IMR-90 (cell line): Measurements from ENCODE around the gene WDFY2. TPM values are rescaled to one million over a fixed set of nuclear protein-coding genes. Genes with fewer than 3 reads are reported as not detected.

ENCODE experiments used
- ATAC-seq: fragments of 200-7000 bp; cut with Tn5 transposase; 2 replicates; pipeline ENCODE4 v1.9.1; 2020; ENCODE audit warnings: low read depth, mild to moderate bottlenecking, moderate library complexity
- BruUV-seq: library from RNA; stranded (reverse); fragments of 400-500 nt; replicated peaks from 2 replicates; lab custom pipeline; 2021; lab: Mats Ljungman, UMichigan
- CTCF ChIA-PET: fragments of 300-600 bp; formaldehyde crosslinking; extraction: SDS; loops from one replicate; lab custom pipeline; 2021; ENCODE audit warnings: antibody characterized with exemption; lab: Yijun Ruan, JAX
- POLR2A ChIA-PET: fragments of 300-600 bp; sonication (Branson Sonifier 250); formaldehyde crosslinking; loops from one replicate; lab custom pipeline; 2022; ENCODE audit warnings: antibody characterized with exemption; ENCODE audit not compliant: unreplicated experiment; lab: Charles Lee
- DNase-seq: peaks from one replicate; pipeline ENCODE4 v3.0.0; 2013
- H2AFZ ChIP-seq: replicated peaks from 2 replicates; pipeline ENCODE3; 2013; ENCODE audit warnings: low read length, mild to moderate bottlenecking; ENCODE audit not compliant: poor library complexity
- H2AK5ac ChIP-seq: 2 replicates; pipeline ENCODE4 v1.6.1; 2013; ENCODE audit warnings: low read depth, low read length, inconsistent platforms
- H2AK9ac ChIP-seq: replicated peaks from 2 replicates; pipeline ENCODE3; 2013; ENCODE audit warnings: mild to moderate bottlenecking, low read depth, low read length, moderate library complexity; ENCODE audit not compliant: poor library complexity
- H2BK120ac ChIP-seq: 2 replicates; pipeline ENCODE4 v1.6.1; 2013; ENCODE audit warnings: low read depth, low read length, inconsistent platforms
- H2BK15ac ChIP-seq: 3 replicates; pipeline ENCODE4 v1.6.1; 2013; ENCODE audit warnings: low read depth, low read length, inconsistent platforms
- H2BK20ac ChIP-seq: 2 replicates; pipeline ENCODE4 v1.6.1; 2013; ENCODE audit warnings: low read depth, mild to moderate bottlenecking, inconsistent platforms, low read length, moderate library complexity
- H2BK5ac ChIP-seq: 2 replicates; pipeline ENCODE4 v1.6.1; 2013; ENCODE audit warnings: mild to moderate bottlenecking, low read depth, low read length, inconsistent platforms; ENCODE audit not compliant: poor library complexity, severe bottlenecking
- H3K14ac ChIP-seq: replicated peaks from 2 replicates; pipeline ENCODE4 v1.6.1; 2013; ENCODE audit warnings: low read depth, low read length, inconsistent platforms
- H3K18ac ChIP-seq: 2 replicates; pipeline ENCODE4 v1.6.1; 2013; ENCODE audit warnings: low read depth, low read length, control low read depth
- H3K23ac ChIP-seq: 2 replicates; pipeline ENCODE4 v1.6.1; 2013; ENCODE audit warnings: low read depth, low read length, inconsistent platforms
- H3K27ac ChIP-seq: 2 replicates; pipeline ENCODE4 v1.5.1; 2013; ENCODE audit warnings: mild to moderate bottlenecking, control low read depth, low read length; ENCODE audit not compliant: insufficient read depth
- H3K27me3 ChIP-seq: 2 replicates; pipeline ENCODE4 v1.6.1; 2013; ENCODE audit warnings: low read length; ENCODE audit not compliant: control insufficient read depth, insufficient read depth
- H3K36me3 ChIP-seq: 2 replicates; pipeline ENCODE4 v1.6.1; 2013; ENCODE audit warnings: low read length, mixed read lengths; ENCODE audit not compliant: control insufficient read depth, insufficient read depth
- H3K4ac ChIP-seq: 2 replicates; pipeline ENCODE4 v1.6.1; 2013; ENCODE audit warnings: low read depth, low read length, inconsistent platforms
- H3K4me1 ChIP-seq: 2 replicates; pipeline ENCODE4 v1.6.1; 2013; ENCODE audit warnings: low read length, mixed read lengths; ENCODE audit not compliant: control insufficient read depth, insufficient read depth
- H3K4me2 ChIP-seq: 2 replicates; pipeline ENCODE4 v1.6.1; 2013; ENCODE audit warnings: low read depth, mild to moderate bottlenecking, control low read depth, low read length, moderate library complexity
- H3K4me3 ChIP-seq: 2 replicates; pipeline ENCODE4 v1.5.1; 2013; ENCODE audit warnings: low read depth, mild to moderate bottlenecking, control low read depth, low read length, moderate library complexity; ENCODE audit not compliant: insufficient read depth
- H3K56ac ChIP-seq: 2 replicates; pipeline ENCODE4 v1.6.1; 2013; ENCODE audit warnings: low read length, inconsistent platforms; ENCODE audit not compliant: insufficient read depth; ENCODE audit errors: extremely low read depth
- H3K79me1 ChIP-seq, 2 experiments: 2 replicates each; pipeline ENCODE4 v1.6.1; 2013; ENCODE audit warnings: low read length in 2 of 2, inconsistent platforms in 1 of 2, low read depth in 1 of 2
- H3K9ac ChIP-seq: 2 replicates; pipeline ENCODE4 v1.6.1; 2013; ENCODE audit warnings: low read depth, low read length, control low read depth
- H3K9me1 ChIP-seq: 2 replicates; pipeline ENCODE4 v1.6.1; 2013; ENCODE audit warnings: low read length, inconsistent platforms; ENCODE audit not compliant: insufficient read depth
- H3K9me3 ChIP-seq: 2 replicates; pipeline ENCODE4 v1.6.1; 2013; ENCODE audit warnings: low read length; ENCODE audit not compliant: control insufficient read depth, insufficient read depth
- H4K20me1 ChIP-seq: 2 replicates; pipeline ENCODE4 v1.6.1; 2013; ENCODE audit warnings: low read length, inconsistent platforms; ENCODE audit not compliant: insufficient read depth
- H4K5ac ChIP-seq: 2 replicates; pipeline ENCODE4 v1.6.1; 2013; ENCODE audit warnings: mild to moderate bottlenecking, low read depth, low read length, control low read depth
- H4K8ac ChIP-seq, 2 experiments: 2 replicates each; pipeline ENCODE4 v1.6.1; 2013; ENCODE audit warnings: low read depth in 2 of 2, low read length in 2 of 2, control low read depth in 1 of 2, inconsistent platforms in 1 of 2
- H4K91ac ChIP-seq: 2 replicates; pipeline ENCODE4 v1.6.1; 2013; ENCODE audit warnings: low read depth, low read length, inconsistent platforms; ENCODE audit not compliant: insufficient read depth
- BHLHE40 ChIP-seq: fragments of 150-350 bp; IDR thresholded peaks from 2 replicates; pipeline ENCODE4 v1.6.1; 2016; ENCODE audit warnings: mild to moderate bottlenecking, low read depth, low read length
- CEBPB ChIP-seq: IDR thresholded peaks from 2 replicates; pipeline ENCODE4 v1.6.1; 2012; ENCODE audit warnings: low read depth, low read length, improper control_type of control experiment
- CHD1 ChIP-seq: IDR thresholded peaks from 2 replicates; pipeline ENCODE4 v1.6.1; 2012; ENCODE audit warnings: low read depth, low read length, improper control_type of control experiment
- FOS ChIP-seq: fragments of 150-350 bp; IDR thresholded peaks from 2 replicates; pipeline ENCODE4 v1.6.1; 2016; ENCODE audit warnings: low read depth, low read length
- MAFK ChIP-seq: IDR thresholded peaks from 2 replicates; pipeline ENCODE4 v1.6.1; 2012; ENCODE audit warnings: low read depth, low read length, improper control_type of control experiment
- MAZ ChIP-seq: IDR thresholded peaks from 2 replicates; pipeline ENCODE4 v1.6.1; 2012; ENCODE audit warnings: low read depth, mild to moderate bottlenecking, low read length, improper control_type of control experiment, moderate library complexity, borderline replicate concordance
- MXI1 ChIP-seq: IDR thresholded peaks from 2 replicates; pipeline ENCODE4 v1.6.1; 2012; ENCODE audit warnings: low read depth, mild to moderate bottlenecking, low read length, moderate library complexity, borderline replicate concordance
- NFE2L2 ChIP-seq: fragments of 150-350 bp; IDR thresholded peaks from 2 replicates; pipeline ENCODE4 v1.6.1; 2016; ENCODE audit warnings: low read depth, mild to moderate bottlenecking, low read length
- POLR2A ChIP-seq: IDR thresholded peaks from 2 replicates; pipeline ENCODE4 v1.6.1; 2012; ENCODE audit warnings: mild to moderate bottlenecking, low read depth, low read length
- RAD21 ChIP-seq: IDR thresholded peaks from 2 replicates; pipeline ENCODE4 v1.6.1; 2012; ENCODE audit warnings: low read length, improper control_type of control experiment
- RCOR1 ChIP-seq: IDR thresholded peaks from 2 replicates; pipeline ENCODE4 v1.6.1; 2012; ENCODE audit warnings: mild to moderate bottlenecking, low read length, improper control_type of control experiment; ENCODE audit not compliant: insufficient replicate concordance
- RFX5 ChIP-seq: IDR thresholded peaks from 2 replicates; pipeline ENCODE4 v1.8.0; 2012; ENCODE audit warnings: low read depth, mild to moderate bottlenecking, low read length, moderate library complexity
- SMC3 ChIP-seq: fragments of 150-350 bp; IDR thresholded peaks from 2 replicates; pipeline ENCODE4 v1.6.1; 2016; ENCODE audit warnings: low read depth, mild to moderate bottlenecking, antibody characterized with exemption, low read length, moderate library complexity
- WGBS, 2 experiments: methylation state at CpG; one replicate each; pipeline versions ENCODE4 v1.1.5 to v1.1.7; 2013; ENCODE audit warnings: missing lambda C conversion rate in 2 of 2; ENCODE audit not compliant: insufficient read length in 1 of 2; ENCODE audit errors: extremely low coverage in 2 of 2; 5-methylcytosine and 5-hydroxymethylcytosine counted together
- dilution Hi-C: fragments of 300-500 bp; cut with HindIII; formaldehyde crosslinking; loops from one replicate; pipeline ENCODE4 v1.14.3; 2018; ENCODE audit warnings: low sequenced_read_pairs; ENCODE audit not compliant: unreplicated experiment
- in situ Hi-C: fragments of 300-500 bp; cut with MboI; formaldehyde crosslinking; loops from 3 replicates; pipeline ENCODE4 v1.14.3; 2019; ENCODE audit warnings: low sequenced_read_pairs, inconsistent platforms, mixed read lengths
- intact Hi-C: fragments of 100-400 bp; cut with micrococcal nuclease; formaldehyde crosslinking; loops from 2 replicates; pipeline ENCODE4 v1.10.0; 2022
- polyA plus RNA-seq, 3 experiments: library from polyadenylated mRNA; depleted of rRNA; stranded (reverse); fragments of >200 nt; gene quantifications; 2 replicates each; pipeline ENCODE4 v1.2.3, GENCODE V29; 2012; ENCODE audit warnings: low replicate concordance in 1 of 3
- total RNA-seq: library from RNA; depleted of rRNA; stranded (reverse); fragments of >200 nt; gene quantifications from 2 replicates; pipeline ENCODE4 v1.2.3, GENCODE V29; 2012
- TF ChIP-seq, protein P1 (sequence below): fragments of 150-350 bp; IDR thresholded peaks from 2 replicates; pipeline ENCODE4 v1.6.1; 2016; ENCODE audit warnings: low read depth, mild to moderate bottlenecking, low read length, moderate library complexity, borderline replicate concordance
- TF ChIP-seq, protein P2 (sequence below): conservative IDR thresholded peaks from 2 replicates; pipeline ENCODE4 v1.5.1; 2012; ENCODE audit warnings: mild to moderate bottlenecking, low read depth, low read length, improper control_type of control experiment

Gene WDFY2
- total and polyA plus RNA-seq, 2 of the 4 experiments (the other 2 are of a cell fraction): 4.3 to 5.4 TPM

DNA sequence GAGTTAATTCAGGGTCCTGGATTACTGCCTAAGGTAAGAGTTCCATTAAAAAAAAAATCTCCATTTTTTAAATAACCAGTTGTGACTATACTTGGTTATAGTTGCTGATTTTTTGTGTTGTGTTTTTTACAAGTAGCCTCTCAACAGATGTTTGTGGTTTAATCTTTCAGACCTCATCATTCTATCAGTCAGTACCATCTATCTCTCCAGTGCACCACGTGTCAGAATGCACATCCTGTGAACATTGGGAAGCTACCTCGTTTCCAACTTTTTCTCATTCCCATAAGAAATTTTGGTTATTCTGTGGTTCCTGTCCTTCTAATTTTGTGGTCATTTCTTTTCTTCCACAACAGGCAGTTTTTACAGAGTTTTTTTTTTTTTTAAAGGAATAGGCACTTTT, 39.2 kb downstream of the WDFY2 start (continued):
- TF ChIP-seq, protein P1, sequence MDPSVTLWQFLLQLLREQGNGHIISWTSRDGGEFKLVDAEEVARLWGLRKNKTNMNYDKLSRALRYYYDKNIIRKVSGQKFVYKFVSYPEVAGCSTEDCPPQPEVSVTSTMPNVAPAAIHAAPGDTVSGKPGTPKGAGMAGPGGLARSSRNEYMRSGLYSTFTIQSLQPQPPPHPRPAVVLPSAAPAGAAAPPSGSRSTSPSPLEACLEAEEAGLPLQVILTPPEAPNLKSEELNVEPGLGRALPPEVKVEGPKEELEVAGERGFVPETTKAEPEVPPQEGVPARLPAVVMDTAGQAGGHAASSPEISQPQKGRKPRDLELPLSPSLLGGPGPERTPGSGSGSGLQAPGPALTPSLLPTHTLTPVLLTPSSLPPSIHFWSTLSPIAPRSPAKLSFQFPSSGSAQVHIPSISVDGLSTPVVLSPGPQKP: no peak
- TF ChIP-seq CHD1: no peak
- no peak for TF ChIP-seq POLR2A

DNA sequence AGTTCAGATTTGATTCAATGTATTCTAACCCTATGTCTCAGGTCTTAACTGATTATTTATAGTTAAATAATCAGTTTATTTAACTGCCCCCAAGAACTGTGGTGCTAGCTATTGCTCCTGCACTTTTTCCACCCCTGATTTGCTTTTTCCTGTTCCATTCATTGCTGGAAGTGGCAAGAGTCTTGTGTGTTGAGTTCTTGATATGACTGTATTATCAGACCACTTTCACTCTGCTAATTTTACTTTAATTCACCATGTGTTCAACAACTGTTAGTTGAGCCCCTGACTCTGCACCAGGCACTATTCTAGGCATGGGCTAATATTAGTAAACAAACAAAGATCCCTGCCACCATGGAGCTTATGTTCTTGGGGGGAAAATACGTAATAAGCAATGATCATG, 39.9 kb downstream of the WDFY2 start:
- no peak overlapping the region for H2BK120ac ChIP-seq
- intact Hi-C loops (no loop called here), dilution Hi-C loops (no loop called here), in situ Hi-C loops (no loop called here)
- no CpG with 5 or more reads among the region's 1 CpG for whole genome bisulfite sequencing, 2 experiments
- no peak overlapping the region for H2AFZ ChIP-seq
- H3K9me1 ChIP-seq: peaks cover 24% of the 10 kb centered on the region
- no peak overlapping the region for H3K14ac ChIP-seq
- DNase-seq: no peak
- H2BK5ac ChIP-seq: no peak overlapping the region
- CTCF ChIA-PET: no interaction called here
- H2BK20ac ChIP-seq: no peak overlapping the region
- H3K4me1 ChIP-seq: peaks cover 20% of the 10 kb centered on the region
- no peak overlapping the region for H4K5ac ChIP-seq
- H4K20me1 ChIP-seq: peaks cover 3% of the 10 kb centered on the region; the same call in 1 of the 2 replicates
- H2AK9ac ChIP-seq: no peak overlapping the region
- POLR2A ChIA-PET: no interaction called here
- H2BK15ac ChIP-seq: no peak overlapping the region
- H3K27me3 ChIP-seq: no peaks in the 10 kb centered on the region
- H2AK5ac ChIP-seq: no peak overlapping the region
- no peak for ATAC-seq
- no peak overlapping the region for H3K4me3 ChIP-seq
- no peak overlapping the region for H3K23ac ChIP-seq
- H3K36me3 ChIP-seq: no peaks in the 10 kb centered on the region
- peaks cover 44 to 86% of the 10 kb centered on the region in 2 experiments for H3K79me1 ChIP-seq
- no peak overlapping the region for H4K8ac ChIP-seq
- no TSS peak for BruUV-seq
- no peak overlapping the region for H4K91ac ChIP-seq
- H3K9me3 ChIP-seq: no peaks in the 10 kb centered on the region
- H3K27ac ChIP-seq: no peak overlapping the region
- no peak overlapping the region for H3K56ac ChIP-seq
- H3K9ac ChIP-seq: no peak overlapping the region
- no peak overlapping the region for H3K18ac ChIP-seq
- H3K4ac ChIP-seq: no peak overlapping the region
- H3K4me2 ChIP-seq: no peak overlapping the region
- TF ChIP-seq CEBPB (no peak), POLR2A (no peak), CHD1 (no peak), NFE2L2 (no peak), RAD21 (no peak), BHLHE40 (no peak), MAFK (no peak), RCOR1 (no peak), MXI1 (no peak), FOS (no peak), MAZ (no peak), RFX5 (no peak), SMC3 (no peak)
- TF ChIP-seq, protein P1: no peak
- TF ChIP-seq, protein P2, sequence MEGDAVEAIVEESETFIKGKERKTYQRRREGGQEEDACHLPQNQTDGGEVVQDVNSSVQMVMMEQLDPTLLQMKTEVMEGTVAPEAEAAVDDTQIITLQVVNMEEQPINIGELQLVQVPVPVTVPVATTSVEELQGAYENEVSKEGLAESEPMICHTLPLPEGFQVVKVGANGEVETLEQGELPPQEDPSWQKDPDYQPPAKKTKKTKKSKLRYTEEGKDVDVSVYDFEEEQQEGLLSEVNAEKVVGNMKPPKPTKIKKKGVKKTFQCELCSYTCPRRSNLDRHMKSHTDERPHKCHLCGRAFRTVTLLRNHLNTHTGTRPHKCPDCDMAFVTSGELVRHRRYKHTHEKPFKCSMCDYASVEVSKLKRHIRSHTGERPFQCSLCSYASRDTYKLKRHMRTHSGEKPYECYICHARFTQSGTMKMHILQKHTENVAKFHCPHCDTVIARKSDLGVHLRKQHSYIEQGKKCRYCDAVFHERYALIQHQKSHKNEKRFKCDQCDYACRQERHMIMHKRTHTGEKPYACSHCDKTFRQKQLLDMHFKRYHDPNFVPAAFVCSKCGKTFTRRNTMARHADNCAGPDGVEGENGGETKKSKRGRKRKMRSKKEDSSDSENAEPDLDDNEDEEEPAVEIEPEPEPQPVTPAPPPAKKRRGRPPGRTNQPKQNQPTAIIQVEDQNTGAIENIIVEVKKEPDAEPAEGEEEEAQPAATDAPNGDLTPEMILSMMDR: no peak
